IMR-90 (cell line): Measurements from ENCODE around the gene PIPOX. TPM values are rescaled to one million over a fixed set of nuclear protein-coding genes. Genes with fewer than 3 reads are reported as not detected.

Experiments used
- ATAC-seq: fragments of 200-7000 bp; cut with Tn5 transposase; 2 replicates; pipeline ENCODE4 v1.9.1; 2020; ENCODE audit warnings: low read depth, mild to moderate bottlenecking, moderate library complexity
- BruUV-seq: library from RNA; stranded (reverse); fragments of 400-500 nt; replicated peaks from 2 replicates; lab custom pipeline; 2021; lab: Mats Ljungman, UMichigan
- CTCF ChIA-PET: fragments of 300-600 bp; formaldehyde crosslinking; extraction: SDS; loops from one replicate; lab custom pipeline; 2021; ENCODE audit warnings: antibody characterized with exemption; lab: Yijun Ruan, JAX
- POLR2A ChIA-PET: fragments of 300-600 bp; sonication (Branson Sonifier 250); formaldehyde crosslinking; loops from one replicate; lab custom pipeline; 2022; ENCODE audit warnings: antibody characterized with exemption; ENCODE audit not compliant: unreplicated experiment; lab: Charles Lee
- DNase-seq: peaks from one replicate; pipeline ENCODE4 v3.0.0; 2013
- H2AFZ ChIP-seq: replicated peaks from 2 replicates; pipeline ENCODE3; 2013; ENCODE audit warnings: low read length, mild to moderate bottlenecking; ENCODE audit not compliant: poor library complexity
- H2AK5ac ChIP-seq: 2 replicates; pipeline ENCODE4 v1.6.1; 2013; ENCODE audit warnings: low read depth, low read length, inconsistent platforms
- H2AK9ac ChIP-seq: replicated peaks from 2 replicates; pipeline ENCODE3; 2013; ENCODE audit warnings: mild to moderate bottlenecking, low read depth, low read length, moderate library complexity; ENCODE audit not compliant: poor library complexity
- H2BK120ac ChIP-seq: 2 replicates; pipeline ENCODE4 v1.6.1; 2013; ENCODE audit warnings: low read depth, low read length, inconsistent platforms
- H2BK15ac ChIP-seq: 3 replicates; pipeline ENCODE4 v1.6.1; 2013; ENCODE audit warnings: low read depth, low read length, inconsistent platforms
- H2BK20ac ChIP-seq: 2 replicates; pipeline ENCODE4 v1.6.1; 2013; ENCODE audit warnings: low read depth, mild to moderate bottlenecking, inconsistent platforms, low read length, moderate library complexity
- H2BK5ac ChIP-seq: 2 replicates; pipeline ENCODE4 v1.6.1; 2013; ENCODE audit warnings: mild to moderate bottlenecking, low read depth, low read length, inconsistent platforms; ENCODE audit not compliant: poor library complexity, severe bottlenecking
- H3K14ac ChIP-seq: replicated peaks from 2 replicates; pipeline ENCODE4 v1.6.1; 2013; ENCODE audit warnings: low read depth, low read length, inconsistent platforms
- H3K18ac ChIP-seq: 2 replicates; pipeline ENCODE4 v1.6.1; 2013; ENCODE audit warnings: low read depth, low read length, control low read depth
- H3K23ac ChIP-seq: 2 replicates; pipeline ENCODE4 v1.6.1; 2013; ENCODE audit warnings: low read depth, low read length, inconsistent platforms
- H3K27ac ChIP-seq: 2 replicates; pipeline ENCODE4 v1.5.1; 2013; ENCODE audit warnings: mild to moderate bottlenecking, control low read depth, low read length; ENCODE audit not compliant: insufficient read depth
- H3K27me3 ChIP-seq: 2 replicates; pipeline ENCODE4 v1.6.1; 2013; ENCODE audit warnings: low read length; ENCODE audit not compliant: control insufficient read depth, insufficient read depth
- H3K36me3 ChIP-seq: 2 replicates; pipeline ENCODE4 v1.6.1; 2013; ENCODE audit warnings: low read length, mixed read lengths; ENCODE audit not compliant: control insufficient read depth, insufficient read depth
- H3K4ac ChIP-seq: 2 replicates; pipeline ENCODE4 v1.6.1; 2013; ENCODE audit warnings: low read depth, low read length, inconsistent platforms
- H3K4me1 ChIP-seq: 2 replicates; pipeline ENCODE4 v1.6.1; 2013; ENCODE audit warnings: low read length, mixed read lengths; ENCODE audit not compliant: control insufficient read depth, insufficient read depth
- H3K4me2 ChIP-seq: 2 replicates; pipeline ENCODE4 v1.6.1; 2013; ENCODE audit warnings: low read depth, mild to moderate bottlenecking, control low read depth, low read length, moderate library complexity
- H3K4me3 ChIP-seq: 2 replicates; pipeline ENCODE4 v1.5.1; 2013; ENCODE audit warnings: low read depth, mild to moderate bottlenecking, control low read depth, low read length, moderate library complexity; ENCODE audit not compliant: insufficient read depth
- H3K56ac ChIP-seq: 2 replicates; pipeline ENCODE4 v1.6.1; 2013; ENCODE audit warnings: low read length, inconsistent platforms; ENCODE audit not compliant: insufficient read depth; ENCODE audit errors: extremely low read depth
- H3K79me1 ChIP-seq, 2 experiments: 2 replicates each; pipeline ENCODE4 v1.6.1; 2013; ENCODE audit warnings: low read length in 2 of 2, inconsistent platforms in 1 of 2, low read depth in 1 of 2
- H3K9ac ChIP-seq: 2 replicates; pipeline ENCODE4 v1.6.1; 2013; ENCODE audit warnings: low read depth, low read length, control low read depth
- H3K9me1 ChIP-seq: 2 replicates; pipeline ENCODE4 v1.6.1; 2013; ENCODE audit warnings: low read length, inconsistent platforms; ENCODE audit not compliant: insufficient read depth
- H3K9me3 ChIP-seq: 2 replicates; pipeline ENCODE4 v1.6.1; 2013; ENCODE audit warnings: low read length; ENCODE audit not compliant: control insufficient read depth, insufficient read depth
- H4K20me1 ChIP-seq: 2 replicates; pipeline ENCODE4 v1.6.1; 2013; ENCODE audit warnings: low read length, inconsistent platforms; ENCODE audit not compliant: insufficient read depth
- H4K5ac ChIP-seq: 2 replicates; pipeline ENCODE4 v1.6.1; 2013; ENCODE audit warnings: mild to moderate bottlenecking, low read depth, low read length, control low read depth
- H4K8ac ChIP-seq, 2 experiments: 2 replicates each; pipeline ENCODE4 v1.6.1; 2013; ENCODE audit warnings: low read depth in 2 of 2, low read length in 2 of 2, control low read depth in 1 of 2, inconsistent platforms in 1 of 2
- H4K91ac ChIP-seq: 2 replicates; pipeline ENCODE4 v1.6.1; 2013; ENCODE audit warnings: low read depth, low read length, inconsistent platforms; ENCODE audit not compliant: insufficient read depth
- BHLHE40 ChIP-seq: fragments of 150-350 bp; IDR thresholded peaks from 2 replicates; pipeline ENCODE4 v1.6.1; 2016; ENCODE audit warnings: mild to moderate bottlenecking, low read depth, low read length
- CEBPB ChIP-seq: IDR thresholded peaks from 2 replicates; pipeline ENCODE4 v1.6.1; 2012; ENCODE audit warnings: low read depth, low read length, improper control_type of control experiment
- CHD1 ChIP-seq: IDR thresholded peaks from 2 replicates; pipeline ENCODE4 v1.6.1; 2012; ENCODE audit warnings: low read depth, low read length, improper control_type of control experiment
- FOS ChIP-seq: fragments of 150-350 bp; IDR thresholded peaks from 2 replicates; pipeline ENCODE4 v1.6.1; 2016; ENCODE audit warnings: low read depth, low read length
- MAFK ChIP-seq: IDR thresholded peaks from 2 replicates; pipeline ENCODE4 v1.6.1; 2012; ENCODE audit warnings: low read depth, low read length, improper control_type of control experiment
- MAZ ChIP-seq: IDR thresholded peaks from 2 replicates; pipeline ENCODE4 v1.6.1; 2012; ENCODE audit warnings: low read depth, mild to moderate bottlenecking, low read length, improper control_type of control experiment, moderate library complexity, borderline replicate concordance
- MXI1 ChIP-seq: IDR thresholded peaks from 2 replicates; pipeline ENCODE4 v1.6.1; 2012; ENCODE audit warnings: low read depth, mild to moderate bottlenecking, low read length, moderate library complexity, borderline replicate concordance
- NFE2L2 ChIP-seq: fragments of 150-350 bp; IDR thresholded peaks from 2 replicates; pipeline ENCODE4 v1.6.1; 2016; ENCODE audit warnings: low read depth, mild to moderate bottlenecking, low read length
- POLR2A ChIP-seq: IDR thresholded peaks from 2 replicates; pipeline ENCODE4 v1.6.1; 2012; ENCODE audit warnings: mild to moderate bottlenecking, low read depth, low read length
- RAD21 ChIP-seq: IDR thresholded peaks from 2 replicates; pipeline ENCODE4 v1.6.1; 2012; ENCODE audit warnings: low read length, improper control_type of control experiment
- RCOR1 ChIP-seq: IDR thresholded peaks from 2 replicates; pipeline ENCODE4 v1.6.1; 2012; ENCODE audit warnings: mild to moderate bottlenecking, low read length, improper control_type of control experiment; ENCODE audit not compliant: insufficient replicate concordance
- RFX5 ChIP-seq: IDR thresholded peaks from 2 replicates; pipeline ENCODE4 v1.8.0; 2012; ENCODE audit warnings: low read depth, mild to moderate bottlenecking, low read length, moderate library complexity
- SMC3 ChIP-seq: fragments of 150-350 bp; IDR thresholded peaks from 2 replicates; pipeline ENCODE4 v1.6.1; 2016; ENCODE audit warnings: low read depth, mild to moderate bottlenecking, antibody characterized with exemption, low read length, moderate library complexity
- WGBS, 2 experiments: methylation state at CpG; one replicate each; pipeline versions ENCODE4 v1.1.5 to v1.1.7; 2013; ENCODE audit warnings: missing lambda C conversion rate in 2 of 2; ENCODE audit not compliant: insufficient read length in 1 of 2; ENCODE audit errors: extremely low coverage in 2 of 2; 5-methylcytosine and 5-hydroxymethylcytosine counted together
- dilution Hi-C: fragments of 300-500 bp; cut with HindIII; formaldehyde crosslinking; loops from one replicate; pipeline ENCODE4 v1.14.3; 2018; ENCODE audit warnings: low sequenced_read_pairs; ENCODE audit not compliant: unreplicated experiment
- in situ Hi-C: fragments of 300-500 bp; cut with MboI; formaldehyde crosslinking; loops from 3 replicates; pipeline ENCODE4 v1.14.3; 2019; ENCODE audit warnings: low sequenced_read_pairs, inconsistent platforms, mixed read lengths
- intact Hi-C: fragments of 100-400 bp; cut with micrococcal nuclease; formaldehyde crosslinking; loops from 2 replicates; pipeline ENCODE4 v1.10.0; 2022
- polyA plus RNA-seq, 3 experiments: library from polyadenylated mRNA; depleted of rRNA; stranded (reverse); fragments of >200 nt; gene quantifications; 2 replicates each; pipeline ENCODE4 v1.2.3, GENCODE V29; 2012; ENCODE audit warnings: low replicate concordance in 1 of 3
- total RNA-seq: library from RNA; depleted of rRNA; stranded (reverse); fragments of >200 nt; gene quantifications from 2 replicates; pipeline ENCODE4 v1.2.3, GENCODE V29; 2012
- TF ChIP-seq, protein P1 (sequence below): conservative IDR thresholded peaks from 2 replicates; pipeline ENCODE4 v1.5.1; 2012; ENCODE audit warnings: mild to moderate bottlenecking, low read depth, low read length, improper control_type of control experiment
- TF ChIP-seq, protein P2 (sequence below): fragments of 150-350 bp; IDR thresholded peaks from 2 replicates; pipeline ENCODE4 v1.6.1; 2016; ENCODE audit warnings: low read depth, mild to moderate bottlenecking, low read length, moderate library complexity, borderline replicate concordance
- TF ChIP-seq, protein P3 (sequence below): fragments of 150-350 bp; IDR thresholded peaks from 2 replicates; pipeline ENCODE4 v1.6.1; 2017; ENCODE audit warnings: mild to moderate bottlenecking, antibody characterized with exemption, low read length, low read depth

The PIPOX gene
- total and polyA plus RNA-seq, 2 of the 4 experiments (the other 2 are of a cell fraction), result 0.43 to 1.3 TPM

DNA sequence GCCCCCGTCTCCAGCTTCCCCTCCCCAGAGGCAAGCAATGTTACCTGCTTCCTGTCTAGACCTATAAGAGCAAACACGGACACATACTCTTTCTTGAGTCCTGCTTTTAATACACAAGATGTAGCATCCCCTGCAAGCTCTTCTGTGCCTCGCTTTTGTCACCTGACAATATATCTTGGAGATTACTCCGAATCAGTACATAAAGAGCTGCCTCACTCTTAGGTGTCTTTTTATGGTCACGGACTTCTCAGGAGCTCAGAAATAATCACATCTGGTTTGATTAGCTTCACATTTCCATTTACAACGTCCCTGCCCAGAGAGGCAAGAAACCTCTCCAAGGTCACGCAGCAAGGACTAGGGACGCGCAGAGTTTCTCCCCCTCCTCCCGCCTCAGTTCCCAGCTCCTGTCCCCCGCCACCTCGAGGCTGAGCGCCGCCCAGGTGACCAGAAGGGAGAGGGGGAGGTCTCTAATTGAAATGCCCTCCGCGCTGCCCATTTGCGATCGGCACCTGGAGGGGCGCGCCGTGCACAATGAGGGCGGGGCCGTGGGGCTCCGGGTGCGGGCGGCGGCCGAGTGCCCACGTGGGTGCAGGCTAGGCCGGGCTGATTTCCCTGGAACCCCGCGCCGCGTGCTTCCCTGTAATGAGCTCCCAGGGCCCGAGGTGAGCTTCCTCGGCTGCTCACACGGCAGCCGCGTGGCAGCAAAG is 23.3 kb upstream of the PIPOX start:
- H2AK5ac ChIP-seq, result no peak overlapping the region
- no peak for ATAC-seq
- no peak overlapping the region for H2AFZ ChIP-seq
- no TSS peak for BruUV-seq
- TF ChIP-seq RFX5 (no peak), NFE2L2 (no peak), CHD1 (no peak), RAD21 (no peak), CEBPB (no peak), MXI1 (no peak), MAZ (no peak), FOS (no peak), BHLHE40 (no peak), SMC3 (no peak), MAFK (no peak), RCOR1 (no peak), POLR2A (no peak)
- TF ChIP-seq, protein P1, sequence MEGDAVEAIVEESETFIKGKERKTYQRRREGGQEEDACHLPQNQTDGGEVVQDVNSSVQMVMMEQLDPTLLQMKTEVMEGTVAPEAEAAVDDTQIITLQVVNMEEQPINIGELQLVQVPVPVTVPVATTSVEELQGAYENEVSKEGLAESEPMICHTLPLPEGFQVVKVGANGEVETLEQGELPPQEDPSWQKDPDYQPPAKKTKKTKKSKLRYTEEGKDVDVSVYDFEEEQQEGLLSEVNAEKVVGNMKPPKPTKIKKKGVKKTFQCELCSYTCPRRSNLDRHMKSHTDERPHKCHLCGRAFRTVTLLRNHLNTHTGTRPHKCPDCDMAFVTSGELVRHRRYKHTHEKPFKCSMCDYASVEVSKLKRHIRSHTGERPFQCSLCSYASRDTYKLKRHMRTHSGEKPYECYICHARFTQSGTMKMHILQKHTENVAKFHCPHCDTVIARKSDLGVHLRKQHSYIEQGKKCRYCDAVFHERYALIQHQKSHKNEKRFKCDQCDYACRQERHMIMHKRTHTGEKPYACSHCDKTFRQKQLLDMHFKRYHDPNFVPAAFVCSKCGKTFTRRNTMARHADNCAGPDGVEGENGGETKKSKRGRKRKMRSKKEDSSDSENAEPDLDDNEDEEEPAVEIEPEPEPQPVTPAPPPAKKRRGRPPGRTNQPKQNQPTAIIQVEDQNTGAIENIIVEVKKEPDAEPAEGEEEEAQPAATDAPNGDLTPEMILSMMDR, result no peak
- TF ChIP-seq, protein P2, sequence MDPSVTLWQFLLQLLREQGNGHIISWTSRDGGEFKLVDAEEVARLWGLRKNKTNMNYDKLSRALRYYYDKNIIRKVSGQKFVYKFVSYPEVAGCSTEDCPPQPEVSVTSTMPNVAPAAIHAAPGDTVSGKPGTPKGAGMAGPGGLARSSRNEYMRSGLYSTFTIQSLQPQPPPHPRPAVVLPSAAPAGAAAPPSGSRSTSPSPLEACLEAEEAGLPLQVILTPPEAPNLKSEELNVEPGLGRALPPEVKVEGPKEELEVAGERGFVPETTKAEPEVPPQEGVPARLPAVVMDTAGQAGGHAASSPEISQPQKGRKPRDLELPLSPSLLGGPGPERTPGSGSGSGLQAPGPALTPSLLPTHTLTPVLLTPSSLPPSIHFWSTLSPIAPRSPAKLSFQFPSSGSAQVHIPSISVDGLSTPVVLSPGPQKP, result no peak
- TF ChIP-seq, protein P3, sequence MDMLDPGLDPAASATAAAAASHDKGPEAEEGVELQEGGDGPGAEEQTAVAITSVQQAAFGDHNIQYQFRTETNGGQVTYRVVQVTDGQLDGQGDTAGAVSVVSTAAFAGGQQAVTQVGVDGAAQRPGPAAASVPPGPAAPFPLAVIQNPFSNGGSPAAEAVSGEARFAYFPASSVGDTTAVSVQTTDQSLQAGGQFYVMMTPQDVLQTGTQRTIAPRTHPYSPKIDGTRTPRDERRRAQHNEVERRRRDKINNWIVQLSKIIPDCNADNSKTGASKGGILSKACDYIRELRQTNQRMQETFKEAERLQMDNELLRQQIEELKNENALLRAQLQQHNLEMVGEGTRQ, result no peak
- H3K36me3 ChIP-seq, result no peaks in the 10 kb centered on the region
- H4K5ac ChIP-seq, result no peak overlapping the region
- H2AK9ac ChIP-seq, result no peak overlapping the region
- H2BK120ac ChIP-seq, result no peak overlapping the region
- no peak overlapping the region for H3K9ac ChIP-seq
- no peak for DNase-seq
- H2BK5ac ChIP-seq, result no peak overlapping the region
- no peak overlapping the region for H2BK15ac ChIP-seq
- H3K56ac ChIP-seq, result no peak overlapping the region
- H3K18ac ChIP-seq, result no peak overlapping the region
- 4% methylated on average over 21 of the region's 39 CpGs; no CpG with 5 or more reads in 1 of the 2 experiments for WGBS, 2 experiments
- no peak overlapping the region for H3K27ac ChIP-seq
- no peak overlapping the region for H3K23ac ChIP-seq
- H3K27me3 ChIP-seq, result peaks cover 87% of the 10 kb centered on the region
- H4K20me1 ChIP-seq, result peaks cover 4% of the 10 kb centered on the region; the same call in 1 of the 2 replicates
- H4K8ac ChIP-seq, result no peak overlapping the region
- H3K9me3 ChIP-seq, result no peaks in the 10 kb centered on the region
- ChIA-PET CTCF (no interaction called here), POLR2A (no interaction called here)
- no peaks in the 10 kb centered on the region for H3K79me1 ChIP-seq
- H3K4me2 ChIP-seq, result no peak overlapping the region
- intact Hi-C loops, result loop anchor here (5.0 kb wide), 1 partner anchor 48 kb away; no protein-coding TSS in a partner anchor
- no peak overlapping the region for H3K4me3 ChIP-seq
- no peak overlapping the region for H2BK20ac ChIP-seq
- no peaks in the 10 kb centered on the region for H3K9me1 ChIP-seq
- no peak overlapping the region for H3K14ac ChIP-seq
- H3K4me1 ChIP-seq, result no peaks in the 10 kb centered on the region
- H3K4ac ChIP-seq, result no peak overlapping the region
- H4K91ac ChIP-seq, result no peak overlapping the region
- dilution Hi-C loops, result no loop called here
- in situ Hi-C loops, result no loop called here
